IMR-90 (cell line): Measurements from ENCODE around the gene SLC26A2. TPM values are rescaled to one million over a fixed set of nuclear protein-coding genes. Genes with fewer than 3 reads are reported as not detected.

ENCODE experiments used
- ATAC-seq: fragments of 200-7000 bp; cut with Tn5 transposase; 2 replicates; pipeline ENCODE4 v1.9.1; 2020; ENCODE audit warnings: low read depth, mild to moderate bottlenecking, moderate library complexity
- BruUV-seq: library from RNA; stranded (reverse); fragments of 400-500 nt; replicated peaks from 2 replicates; lab custom pipeline; 2021; lab: Mats Ljungman, UMichigan
- CTCF ChIA-PET: fragments of 300-600 bp; formaldehyde crosslinking; extraction: SDS; loops from one replicate; lab custom pipeline; 2021; ENCODE audit warnings: antibody characterized with exemption; lab: Yijun Ruan, JAX
- POLR2A ChIA-PET: fragments of 300-600 bp; sonication (Branson Sonifier 250); formaldehyde crosslinking; loops from one replicate; lab custom pipeline; 2022; ENCODE audit warnings: antibody characterized with exemption; ENCODE audit not compliant: unreplicated experiment; lab: Charles Lee
- DNase-seq: peaks from one replicate; pipeline ENCODE4 v3.0.0; 2013
- H2AFZ ChIP-seq: replicated peaks from 2 replicates; pipeline ENCODE3; 2013; ENCODE audit warnings: low read length, mild to moderate bottlenecking; ENCODE audit not compliant: poor library complexity
- H2AK5ac ChIP-seq: 2 replicates; pipeline ENCODE4 v1.6.1; 2013; ENCODE audit warnings: low read depth, low read length, inconsistent platforms
- H2AK9ac ChIP-seq: replicated peaks from 2 replicates; pipeline ENCODE3; 2013; ENCODE audit warnings: mild to moderate bottlenecking, low read depth, low read length, moderate library complexity; ENCODE audit not compliant: poor library complexity
- H2BK120ac ChIP-seq: 2 replicates; pipeline ENCODE4 v1.6.1; 2013; ENCODE audit warnings: low read depth, low read length, inconsistent platforms
- H2BK15ac ChIP-seq: 3 replicates; pipeline ENCODE4 v1.6.1; 2013; ENCODE audit warnings: low read depth, low read length, inconsistent platforms
- H2BK20ac ChIP-seq: 2 replicates; pipeline ENCODE4 v1.6.1; 2013; ENCODE audit warnings: low read depth, mild to moderate bottlenecking, inconsistent platforms, low read length, moderate library complexity
- H2BK5ac ChIP-seq: 2 replicates; pipeline ENCODE4 v1.6.1; 2013; ENCODE audit warnings: mild to moderate bottlenecking, low read depth, low read length, inconsistent platforms; ENCODE audit not compliant: poor library complexity, severe bottlenecking
- H3K14ac ChIP-seq: replicated peaks from 2 replicates; pipeline ENCODE4 v1.6.1; 2013; ENCODE audit warnings: low read depth, low read length, inconsistent platforms
- H3K18ac ChIP-seq: 2 replicates; pipeline ENCODE4 v1.6.1; 2013; ENCODE audit warnings: low read depth, low read length, control low read depth
- H3K23ac ChIP-seq: 2 replicates; pipeline ENCODE4 v1.6.1; 2013; ENCODE audit warnings: low read depth, low read length, inconsistent platforms
- H3K27ac ChIP-seq: 2 replicates; pipeline ENCODE4 v1.5.1; 2013; ENCODE audit warnings: mild to moderate bottlenecking, control low read depth, low read length; ENCODE audit not compliant: insufficient read depth
- H3K27me3 ChIP-seq: 2 replicates; pipeline ENCODE4 v1.6.1; 2013; ENCODE audit warnings: low read length; ENCODE audit not compliant: control insufficient read depth, insufficient read depth
- H3K36me3 ChIP-seq: 2 replicates; pipeline ENCODE4 v1.6.1; 2013; ENCODE audit warnings: low read length, mixed read lengths; ENCODE audit not compliant: control insufficient read depth, insufficient read depth
- H3K4ac ChIP-seq: 2 replicates; pipeline ENCODE4 v1.6.1; 2013; ENCODE audit warnings: low read depth, low read length, inconsistent platforms
- H3K4me1 ChIP-seq: 2 replicates; pipeline ENCODE4 v1.6.1; 2013; ENCODE audit warnings: low read length, mixed read lengths; ENCODE audit not compliant: control insufficient read depth, insufficient read depth
- H3K4me2 ChIP-seq: 2 replicates; pipeline ENCODE4 v1.6.1; 2013; ENCODE audit warnings: low read depth, mild to moderate bottlenecking, control low read depth, low read length, moderate library complexity
- H3K4me3 ChIP-seq: 2 replicates; pipeline ENCODE4 v1.5.1; 2013; ENCODE audit warnings: low read depth, mild to moderate bottlenecking, control low read depth, low read length, moderate library complexity; ENCODE audit not compliant: insufficient read depth
- H3K56ac ChIP-seq: 2 replicates; pipeline ENCODE4 v1.6.1; 2013; ENCODE audit warnings: low read length, inconsistent platforms; ENCODE audit not compliant: insufficient read depth; ENCODE audit errors: extremely low read depth
- H3K79me1 ChIP-seq, 2 experiments: 2 replicates each; pipeline ENCODE4 v1.6.1; 2013; ENCODE audit warnings: low read length in 2 of 2, inconsistent platforms in 1 of 2, low read depth in 1 of 2
- H3K9ac ChIP-seq: 2 replicates; pipeline ENCODE4 v1.6.1; 2013; ENCODE audit warnings: low read depth, low read length, control low read depth
- H3K9me1 ChIP-seq: 2 replicates; pipeline ENCODE4 v1.6.1; 2013; ENCODE audit warnings: low read length, inconsistent platforms; ENCODE audit not compliant: insufficient read depth
- H3K9me3 ChIP-seq: 2 replicates; pipeline ENCODE4 v1.6.1; 2013; ENCODE audit warnings: low read length; ENCODE audit not compliant: control insufficient read depth, insufficient read depth
- H4K20me1 ChIP-seq: 2 replicates; pipeline ENCODE4 v1.6.1; 2013; ENCODE audit warnings: low read length, inconsistent platforms; ENCODE audit not compliant: insufficient read depth
- H4K5ac ChIP-seq: 2 replicates; pipeline ENCODE4 v1.6.1; 2013; ENCODE audit warnings: mild to moderate bottlenecking, low read depth, low read length, control low read depth
- H4K8ac ChIP-seq, 2 experiments: 2 replicates each; pipeline ENCODE4 v1.6.1; 2013; ENCODE audit warnings: low read depth in 2 of 2, low read length in 2 of 2, control low read depth in 1 of 2, inconsistent platforms in 1 of 2
- H4K91ac ChIP-seq: 2 replicates; pipeline ENCODE4 v1.6.1; 2013; ENCODE audit warnings: low read depth, low read length, inconsistent platforms; ENCODE audit not compliant: insufficient read depth
- BHLHE40 ChIP-seq: fragments of 150-350 bp; IDR thresholded peaks from 2 replicates; pipeline ENCODE4 v1.6.1; 2016; ENCODE audit warnings: mild to moderate bottlenecking, low read depth, low read length
- CEBPB ChIP-seq: IDR thresholded peaks from 2 replicates; pipeline ENCODE4 v1.6.1; 2012; ENCODE audit warnings: low read depth, low read length, improper control_type of control experiment
- CHD1 ChIP-seq: IDR thresholded peaks from 2 replicates; pipeline ENCODE4 v1.6.1; 2012; ENCODE audit warnings: low read depth, low read length, improper control_type of control experiment
- MAFK ChIP-seq: IDR thresholded peaks from 2 replicates; pipeline ENCODE4 v1.6.1; 2012; ENCODE audit warnings: low read depth, low read length, improper control_type of control experiment
- MAZ ChIP-seq: IDR thresholded peaks from 2 replicates; pipeline ENCODE4 v1.6.1; 2012; ENCODE audit warnings: low read depth, mild to moderate bottlenecking, low read length, improper control_type of control experiment, moderate library complexity, borderline replicate concordance
- NFE2L2 ChIP-seq: fragments of 150-350 bp; IDR thresholded peaks from 2 replicates; pipeline ENCODE4 v1.6.1; 2016; ENCODE audit warnings: low read depth, mild to moderate bottlenecking, low read length
- POLR2A ChIP-seq: IDR thresholded peaks from 2 replicates; pipeline ENCODE4 v1.6.1; 2012; ENCODE audit warnings: mild to moderate bottlenecking, low read depth, low read length
- RAD21 ChIP-seq: IDR thresholded peaks from 2 replicates; pipeline ENCODE4 v1.6.1; 2012; ENCODE audit warnings: low read length, improper control_type of control experiment
- RCOR1 ChIP-seq: IDR thresholded peaks from 2 replicates; pipeline ENCODE4 v1.6.1; 2012; ENCODE audit warnings: mild to moderate bottlenecking, low read length, improper control_type of control experiment; ENCODE audit not compliant: insufficient replicate concordance
- RFX5 ChIP-seq: IDR thresholded peaks from 2 replicates; pipeline ENCODE4 v1.8.0; 2012; ENCODE audit warnings: low read depth, mild to moderate bottlenecking, low read length, moderate library complexity
- WGBS, 2 experiments: methylation state at CpG; one replicate each; pipeline versions ENCODE4 v1.1.5 to v1.1.7; 2013; ENCODE audit warnings: missing lambda C conversion rate in 2 of 2; ENCODE audit not compliant: insufficient read length in 1 of 2; ENCODE audit errors: extremely low coverage in 2 of 2; 5-methylcytosine and 5-hydroxymethylcytosine counted together
- dilution Hi-C: fragments of 300-500 bp; cut with HindIII; formaldehyde crosslinking; loops from one replicate; pipeline ENCODE4 v1.14.3; 2018; ENCODE audit warnings: low sequenced_read_pairs; ENCODE audit not compliant: unreplicated experiment
- in situ Hi-C: fragments of 300-500 bp; cut with MboI; formaldehyde crosslinking; loops from 3 replicates; pipeline ENCODE4 v1.14.3; 2019; ENCODE audit warnings: low sequenced_read_pairs, inconsistent platforms, mixed read lengths
- intact Hi-C: fragments of 100-400 bp; cut with micrococcal nuclease; formaldehyde crosslinking; loops from 2 replicates; pipeline ENCODE4 v1.10.0; 2022
- polyA plus RNA-seq, 3 experiments: library from polyadenylated mRNA; depleted of rRNA; stranded (reverse); fragments of >200 nt; gene quantifications; 2 replicates each; pipeline ENCODE4 v1.2.3, GENCODE V29; 2012; ENCODE audit warnings: low replicate concordance in 1 of 3
- total RNA-seq: library from RNA; depleted of rRNA; stranded (reverse); fragments of >200 nt; gene quantifications from 2 replicates; pipeline ENCODE4 v1.2.3, GENCODE V29; 2012

The SLC26A2 gene
- total and polyA plus RNA-seq, 2 of the 4 experiments (the other 2 are of a cell fraction) = 2.2 to 9.9 TPM

DNA sequence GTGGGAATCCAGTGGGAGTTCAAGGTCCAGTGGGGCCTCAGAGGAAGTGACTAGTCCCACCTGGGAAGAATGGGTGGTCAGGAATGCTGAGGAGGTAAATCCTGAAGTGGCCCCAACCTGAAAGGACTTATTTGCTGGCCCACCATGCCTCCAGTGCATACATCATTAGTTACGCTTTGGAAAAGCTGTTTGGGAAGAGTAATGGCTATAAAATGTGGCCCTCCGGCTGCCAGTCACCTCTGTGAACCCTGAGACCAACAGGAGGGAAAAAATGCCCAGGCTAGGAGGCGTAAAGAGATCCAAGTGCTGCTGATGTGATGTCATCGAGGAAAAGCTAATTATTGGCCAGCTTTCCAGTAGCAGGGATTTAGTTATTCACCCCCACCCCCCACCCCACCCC lies 2.7 kb upstream of the SLC26A2 start:
- ChIA-PET CTCF (interaction anchor here (0.5 to 0.6 kb wide), 2 partner anchors 18 to 612 kb away, joined by 3 to 4 read pairs; no protein-coding TSS in a partner anchor), POLR2A (no interaction called here)
- Histone ChIP-seq H3K9me1 (peaks cover 7% of the 10 kb centered on the region), H2BK20ac (no peak overlapping the region), H3K9ac (no peak overlapping the region), H4K20me1 (no peaks in the 10 kb centered on the region), H3K23ac (0 out of 2 replicates have a peak overlapping the region, but pooled peaks have one; percentile 15), H2AFZ (peak overlapping the region; percentile 10), H3K18ac (no peak overlapping the region), H2BK120ac (no peak overlapping the region), H3K4me3 (no peak overlapping the region), H4K91ac (no peak overlapping the region), H3K9me3 (no peaks in the 10 kb centered on the region), H3K56ac (no peak overlapping the region), H2AK5ac (no peak overlapping the region), H3K4ac (no peak overlapping the region), H2AK9ac (no peak overlapping the region), H4K8ac (no peak overlapping the region), H3K27ac (no peak overlapping the region), H4K5ac (no peak overlapping the region), H3K79me1 (peaks cover 0 to 14% of the 10 kb centered on the region in 2 experiments; a peak in 3 of 4 replicates), H3K14ac (no peak overlapping the region), H3K4me2 (no peak overlapping the region), H3K4me1 (peaks cover 6% of the 10 kb centered on the region), H3K27me3 (peaks cover 2% of the 10 kb centered on the region), H2BK5ac (no peak overlapping the region), H2BK15ac (no peak overlapping the region), H3K36me3 (no peaks in the 10 kb centered on the region)
- in situ Hi-C loops (no loop called here), dilution Hi-C loops (no loop called here), intact Hi-C loops (no loop called here)
- no TSS peak for BruUV-seq
- no peak for ATAC-seq
- DNase-seq = no peak
- WGBS, 2 experiments = no CpG with 5 or more reads among the region's 4 CpGs
- TF ChIP-seq POLR2A (no peak), RCOR1 (no peak), MAFK (no peak), MAZ (no peak), BHLHE40 (no peak), CHD1 (no peak), RAD21 (no peak), RFX5 (no peak), CEBPB (no peak), NFE2L2 (no peak)
